Measurements from ENCODE around the gene B4GALNT2.
"Not testable (repeated sequence)": the region's sequence is repeated elsewhere in the genome, so short reads cannot be mapped to it uniquely, and the experiment has no call there.

The B4GALNT2 gene, protein sequence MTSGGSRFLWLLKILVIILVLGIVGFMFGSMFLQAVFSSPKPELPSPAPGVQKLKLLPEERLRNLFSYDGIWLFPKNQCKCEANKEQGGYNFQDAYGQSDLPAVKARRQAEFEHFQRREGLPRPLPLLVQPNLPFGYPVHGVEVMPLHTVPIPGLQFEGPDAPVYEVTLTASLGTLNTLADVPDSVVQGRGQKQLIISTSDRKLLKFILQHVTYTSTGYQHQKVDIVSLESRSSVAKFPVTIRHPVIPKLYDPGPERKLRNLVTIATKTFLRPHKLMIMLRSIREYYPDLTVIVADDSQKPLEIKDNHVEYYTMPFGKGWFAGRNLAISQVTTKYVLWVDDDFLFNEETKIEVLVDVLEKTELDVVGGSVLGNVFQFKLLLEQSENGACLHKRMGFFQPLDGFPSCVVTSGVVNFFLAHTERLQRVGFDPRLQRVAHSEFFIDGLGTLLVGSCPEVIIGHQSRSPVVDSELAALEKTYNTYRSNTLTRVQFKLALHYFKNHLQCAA

DNA sequence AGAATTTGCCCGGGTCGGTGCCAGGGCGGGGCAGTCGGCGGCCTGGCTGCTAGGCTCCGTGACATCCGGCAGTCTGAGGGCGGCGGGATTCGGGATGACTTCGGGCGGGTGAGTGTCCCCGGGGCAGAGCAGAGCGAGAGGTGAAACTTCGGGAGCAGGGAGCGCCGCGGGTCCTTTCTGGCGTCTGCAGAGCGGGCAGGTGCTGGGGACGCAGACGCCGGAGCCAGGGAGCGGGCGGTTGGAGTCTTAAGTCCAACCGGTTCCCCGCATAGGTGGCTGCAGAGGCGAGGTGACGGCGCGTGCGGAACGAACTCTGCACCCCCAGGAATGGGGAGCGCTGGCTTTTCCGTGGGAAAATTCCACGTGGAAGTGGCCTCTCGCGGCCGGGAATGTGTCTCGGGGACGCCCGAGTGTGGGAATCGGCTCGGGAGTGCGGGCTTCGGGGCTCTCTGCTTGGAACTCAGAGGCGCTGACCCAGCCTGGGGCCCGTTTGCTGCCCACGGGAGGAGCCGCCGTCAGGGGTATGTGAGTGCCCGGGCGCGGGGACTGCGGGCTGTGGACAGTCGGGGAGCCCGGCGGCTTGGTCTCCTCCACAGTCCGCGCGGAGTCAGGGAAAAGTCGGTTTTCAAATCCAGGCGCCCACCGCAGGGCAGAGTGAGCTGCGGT lies at the start of gene B4GALNT2:
B4GALNT2 (plus strand) TSS at position 71 of the 666 bp plus-strand sequence; CDS start at position 95, 24 bp downstream.
- no peak for DNase-seq (ENCODE audit: low read depth in 2 of 2)

DNA sequence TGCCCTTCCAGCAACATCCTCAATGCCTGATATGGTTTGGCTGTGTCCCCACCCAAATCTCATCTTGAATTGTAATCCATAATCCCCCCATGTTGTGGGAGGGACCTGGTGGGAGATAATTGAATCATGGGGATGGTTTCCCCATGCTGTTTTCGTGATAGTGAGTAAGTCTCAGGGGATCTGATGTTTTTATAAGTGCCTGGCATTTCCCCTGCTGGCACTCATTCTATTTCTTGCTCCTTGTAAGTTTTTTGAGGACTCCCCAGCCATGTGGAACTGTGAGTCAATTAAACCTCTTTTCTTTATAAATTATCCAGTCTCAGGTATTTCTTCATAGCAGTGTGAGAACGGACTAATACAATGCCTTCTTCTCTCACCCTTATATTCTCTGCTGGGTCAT lies 47.5 kb upstream of the B4GALNT2 start:
- DNase-seq (ENCODE audit: low read depth in 2 of 2), result not testable (repeated sequence)

DNA sequence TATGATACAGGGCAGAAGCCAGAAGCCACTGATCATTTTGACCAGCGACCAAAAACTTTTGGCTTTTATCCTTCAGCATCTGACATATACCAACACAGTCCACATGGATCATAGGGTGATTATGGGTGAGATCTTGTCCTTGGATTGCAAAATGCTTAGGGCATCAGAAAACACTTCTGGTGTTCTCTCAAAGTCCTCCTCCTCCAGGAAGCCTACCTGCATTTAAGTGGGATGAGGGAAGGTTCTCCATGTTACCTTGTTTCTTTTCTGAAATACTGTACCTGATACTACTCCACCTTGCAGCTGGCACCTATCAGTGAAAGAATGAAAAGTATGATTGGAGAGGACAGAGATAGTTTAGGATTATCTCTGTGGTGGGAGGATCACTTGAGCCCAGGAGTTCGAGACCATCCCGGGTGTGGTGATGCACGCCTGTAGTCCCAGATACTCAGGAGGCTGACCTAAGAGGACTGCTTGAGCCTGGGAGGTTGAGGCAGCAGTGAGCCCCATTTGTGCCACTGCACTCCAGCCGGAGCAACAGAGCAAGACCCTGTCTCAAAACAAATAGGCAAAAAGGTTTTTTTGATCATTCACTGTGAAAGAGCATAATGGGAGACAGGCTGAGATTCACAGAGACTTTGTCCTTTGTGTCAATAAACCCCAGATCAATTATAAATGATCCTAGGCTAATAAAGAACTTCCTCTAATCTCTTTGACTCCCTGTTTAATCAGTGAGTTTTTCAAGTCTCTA lies 46.8 kb upstream of the B4GALNT2 start:
- DNase-seq (ENCODE audit: low read depth in 2 of 2), result no peak

DNA sequence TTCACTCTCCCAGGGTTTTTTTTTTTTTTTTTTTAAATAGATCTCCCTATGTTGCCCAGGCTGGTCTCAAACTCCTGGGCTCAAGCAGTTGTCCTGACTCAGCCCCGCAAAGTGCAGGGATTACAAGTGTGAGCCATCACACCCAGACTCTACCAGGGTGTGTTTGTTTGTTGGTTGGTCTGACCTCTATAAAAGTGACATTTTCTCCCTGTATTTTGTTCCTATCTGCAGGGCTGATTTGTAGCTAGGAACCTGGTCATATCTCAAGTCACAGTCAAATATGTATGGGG lies 46.3 kb upstream of the B4GALNT2 start:
- no peak for DNase-seq (ENCODE audit: low read depth in 2 of 2)

DNA sequence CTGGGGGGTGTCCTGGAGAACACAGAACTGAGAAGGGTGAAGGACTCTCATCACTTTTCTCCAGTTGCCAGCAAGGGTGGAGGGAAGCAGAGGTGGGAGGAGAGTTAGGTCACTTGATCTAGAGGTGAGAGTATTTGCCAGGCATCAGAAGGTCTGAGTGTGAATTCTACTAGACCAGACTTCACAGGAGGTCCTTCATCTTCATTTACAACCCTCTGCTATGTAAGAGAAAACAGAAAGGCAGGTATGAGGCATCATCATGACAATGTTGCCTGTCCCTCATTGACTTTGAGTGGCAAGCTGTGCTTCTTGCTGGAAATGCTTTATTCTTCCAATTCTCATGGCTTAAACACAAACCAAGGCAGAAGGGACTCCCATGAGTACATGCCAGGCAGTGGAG lies 45.9 kb upstream of the B4GALNT2 start:
- DNase-seq (ENCODE audit: low read depth in 2 of 2), result no peak

DNA sequence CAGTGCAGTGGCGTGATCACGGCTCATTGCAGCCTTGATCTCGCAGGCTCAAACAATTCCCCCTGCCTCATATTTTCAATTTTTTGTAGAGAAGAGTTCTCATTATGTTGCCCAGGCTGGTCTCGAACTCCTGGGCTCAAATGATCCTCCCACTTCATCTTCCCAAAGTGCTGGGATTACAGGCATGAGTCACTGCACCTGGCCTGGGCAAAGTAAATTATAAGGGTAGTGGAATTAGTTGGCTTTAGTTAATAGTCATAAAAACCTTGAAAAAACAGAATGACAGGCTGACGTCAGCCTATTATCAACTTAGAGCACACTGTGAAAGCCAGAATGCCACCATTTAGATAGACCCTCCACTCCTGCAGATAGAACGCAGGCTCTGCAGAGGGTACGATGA lies 43.5 kb upstream of the B4GALNT2 start:
- no peak for DNase-seq (ENCODE audit: low read depth in 2 of 2)

DNA sequence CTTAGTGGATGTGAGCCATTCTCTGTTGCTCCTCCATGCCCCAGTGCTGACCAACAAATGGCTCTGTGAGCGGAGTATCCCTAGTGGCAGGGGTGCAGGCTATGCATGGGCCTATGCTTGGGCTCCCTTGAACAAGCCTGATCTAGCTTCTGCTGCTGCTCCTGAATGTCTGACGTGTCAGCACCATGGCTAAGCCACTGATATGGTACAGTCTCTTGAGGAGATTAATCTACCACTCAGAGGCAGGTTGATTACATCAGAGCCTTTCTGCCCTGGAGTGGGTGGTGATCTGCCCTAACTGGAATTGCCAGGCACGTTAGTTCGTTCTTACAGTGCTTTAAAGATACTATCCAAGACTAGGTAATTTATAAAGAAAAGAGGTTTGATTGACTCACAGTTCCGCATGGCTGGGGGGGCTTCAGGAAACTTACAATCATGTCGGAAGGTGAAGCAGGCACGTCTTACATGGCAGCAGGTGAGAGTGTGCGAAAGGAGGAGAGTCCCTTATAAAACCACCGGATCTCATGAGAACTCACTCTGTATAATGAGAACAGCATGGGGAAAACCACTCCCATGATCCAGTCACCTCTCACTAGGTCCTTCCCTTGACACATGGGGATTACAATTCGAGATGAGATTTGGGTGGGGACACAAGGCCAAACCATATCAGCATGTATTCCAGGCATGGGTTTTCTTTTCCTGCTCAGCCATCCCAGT lies 41.5 kb upstream of the B4GALNT2 start:
- DNase-seq (ENCODE audit: low read depth in 2 of 2), result no peak

DNA sequence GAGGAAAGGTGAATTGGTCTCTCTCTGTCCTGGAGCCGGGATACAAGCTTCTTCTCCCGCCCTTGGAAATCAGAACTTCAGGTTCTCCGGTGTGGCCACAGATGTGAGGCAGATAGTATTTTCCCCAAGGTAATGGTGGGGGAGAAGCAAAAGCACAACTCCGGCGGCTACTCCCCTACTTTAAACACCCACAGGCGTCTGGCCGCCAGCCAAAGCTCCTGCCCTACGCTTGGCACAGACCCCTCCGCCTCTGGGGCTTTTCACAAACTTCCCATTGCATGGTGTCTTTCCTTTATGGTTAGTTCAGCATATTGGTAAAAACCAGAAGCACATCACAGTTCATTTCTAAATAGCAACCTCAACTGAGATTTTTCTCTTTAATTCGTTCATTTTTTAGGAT lies 39.4 kb upstream of the B4GALNT2 start:
- no peak for DNase-seq (ENCODE audit: low read depth in 2 of 2)

DNA sequence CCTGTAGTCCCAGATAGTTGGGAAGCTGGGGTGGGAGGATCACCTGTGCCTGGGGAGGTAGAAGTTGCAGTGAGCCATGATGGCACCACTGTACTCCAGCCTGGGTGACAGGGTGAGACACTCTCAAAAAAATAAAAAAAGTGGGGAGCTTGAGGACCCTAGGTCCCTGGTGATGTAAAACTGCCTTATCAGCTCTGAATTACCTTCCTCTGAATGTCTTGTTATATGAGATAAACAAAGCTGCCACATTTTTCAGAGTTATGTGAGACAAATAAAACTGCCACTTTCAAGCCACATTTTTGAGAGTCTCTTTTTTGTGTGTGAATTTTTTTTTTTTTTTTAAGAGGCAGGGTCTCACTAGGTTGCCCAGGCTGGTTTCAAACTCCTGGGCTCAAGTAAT lies 32.0 kb upstream of the B4GALNT2 start:
- no peak for DNase-seq (ENCODE audit: low read depth in 2 of 2)

DNA sequence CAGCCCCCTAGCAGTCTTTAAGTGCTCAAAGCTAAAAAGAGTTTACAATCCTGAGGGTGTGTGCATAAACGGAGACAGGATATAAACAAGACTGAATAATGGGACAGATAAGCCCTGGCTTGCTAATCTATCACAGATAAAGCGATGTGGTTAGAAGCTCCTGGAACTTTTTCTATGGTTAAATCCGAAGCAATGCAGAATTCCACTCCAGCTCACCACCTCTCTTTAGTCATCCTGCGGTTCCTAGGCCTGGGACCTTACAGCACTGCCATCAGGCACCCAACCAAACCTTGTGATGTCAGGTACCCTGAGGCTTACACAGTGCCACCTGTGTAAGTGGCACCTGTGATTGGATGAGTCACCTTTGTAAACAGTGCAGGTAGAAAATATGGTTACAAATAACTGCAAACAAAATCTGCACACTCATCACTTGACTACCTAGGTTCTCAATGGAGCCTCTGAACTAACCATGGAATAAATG lies 31.5 kb upstream of the B4GALNT2 start:
- no peak for DNase-seq (ENCODE audit: low read depth in 2 of 2)

DNA sequence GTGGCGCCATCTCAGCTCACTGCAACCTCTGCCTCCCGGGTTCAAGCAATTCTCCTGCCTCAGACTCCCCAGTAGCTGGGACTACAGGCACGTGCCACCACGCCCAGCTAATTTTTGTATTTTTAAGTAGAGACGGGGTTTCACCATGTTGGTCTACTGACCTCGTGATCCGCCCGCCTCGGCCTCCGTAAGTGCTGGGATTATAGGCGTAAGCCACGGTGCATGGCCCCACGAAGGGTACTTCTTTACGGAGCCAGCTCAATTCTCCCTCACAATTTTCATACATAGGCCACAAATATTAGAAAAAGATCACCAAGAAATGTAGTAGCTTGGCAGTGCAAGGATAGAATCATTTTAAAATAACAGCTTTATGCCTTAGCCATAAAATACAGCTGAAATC lies 29.2 kb upstream of the B4GALNT2 start:
- not testable (repeated sequence) for DNase-seq (ENCODE audit: low read depth in 2 of 2)

DNA sequence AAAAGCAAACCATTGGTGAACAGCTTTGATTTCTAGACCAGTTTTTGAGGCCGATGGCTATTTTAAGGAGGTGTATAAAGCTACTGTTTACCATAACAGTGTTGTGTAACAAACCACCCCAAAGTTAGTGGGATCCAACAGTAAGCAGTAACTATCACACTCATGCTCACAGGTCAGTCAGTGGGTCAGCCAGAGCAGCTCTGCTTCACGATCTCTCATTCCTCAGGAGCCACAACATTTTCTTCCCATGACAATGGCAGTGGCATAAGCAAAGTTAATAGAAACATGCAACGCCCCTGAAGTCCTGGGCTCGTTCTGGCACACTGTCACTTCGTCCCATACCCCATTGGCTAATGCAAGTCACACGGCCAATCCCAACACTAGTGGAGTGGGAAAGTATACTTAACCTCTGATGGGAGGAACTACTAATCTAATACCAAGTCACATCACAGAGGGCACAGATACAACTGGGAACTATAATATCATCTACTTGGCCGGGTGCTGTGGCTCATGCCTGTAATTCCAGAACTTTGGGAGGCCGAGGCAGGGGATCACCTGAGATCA lies 28.0 kb upstream of the B4GALNT2 start:
- DNase-seq (ENCODE audit: low read depth in 2 of 2), result no peak

DNA sequence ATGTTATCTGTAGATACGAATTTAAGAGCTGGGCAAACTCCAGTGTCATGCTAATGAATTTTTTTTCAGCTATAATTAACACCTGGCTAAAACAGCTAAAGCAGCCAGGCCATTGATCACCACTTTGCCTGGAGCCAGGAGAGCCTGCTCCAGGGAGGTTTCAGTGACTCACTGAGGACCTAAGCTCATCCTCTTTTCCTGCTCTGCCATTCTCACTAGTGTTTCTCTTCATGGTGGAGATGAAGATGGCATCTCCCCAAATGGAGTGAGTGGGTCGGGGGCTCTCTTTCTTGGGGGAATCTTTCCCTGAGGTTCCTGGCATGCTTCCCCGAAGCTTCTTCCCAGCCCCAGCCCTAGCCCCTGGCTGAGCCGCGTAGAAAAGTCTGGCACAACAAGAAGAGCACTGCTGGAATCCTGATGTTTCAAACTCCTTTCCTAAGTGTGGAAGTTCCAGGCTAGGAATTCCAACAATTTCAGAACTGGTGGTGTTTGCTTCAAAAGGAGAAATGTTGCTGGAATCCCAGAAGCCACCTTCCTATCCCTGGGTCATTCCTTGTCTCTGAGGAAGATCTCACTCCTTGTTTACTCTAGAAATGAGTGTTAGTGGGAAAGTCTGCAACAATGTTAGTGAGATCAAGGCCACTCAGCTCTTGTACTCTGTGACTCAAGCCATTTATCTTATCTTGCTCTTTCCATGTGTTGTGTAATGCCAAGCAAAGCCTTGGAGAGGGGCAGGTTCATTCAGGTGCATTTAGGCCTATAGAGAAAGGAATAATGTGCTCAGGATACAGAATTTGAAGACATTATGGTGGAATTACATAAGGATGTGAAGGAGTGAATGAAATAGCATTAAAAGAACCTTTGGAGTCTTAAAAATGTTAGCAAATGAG lies 26.0 kb upstream of the B4GALNT2 start:
- no peak for DNase-seq (ENCODE audit: low read depth in 2 of 2)

DNA sequence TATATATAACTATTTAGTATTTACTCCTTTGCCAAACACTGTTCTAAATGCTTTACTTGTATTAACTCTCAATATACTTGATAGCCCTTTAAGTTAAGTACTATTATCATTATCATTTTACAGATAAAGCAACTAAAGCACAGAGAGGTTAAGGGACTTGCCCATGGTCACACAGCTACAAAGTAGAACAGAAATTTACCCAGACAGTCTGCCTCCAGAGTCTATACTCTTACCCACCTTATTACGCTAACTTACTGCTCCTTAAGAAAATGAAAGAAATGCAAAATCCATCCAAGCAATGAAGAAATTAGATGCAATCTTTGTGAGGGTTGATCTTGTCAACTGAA lies 25.4 kb upstream of the B4GALNT2 start:
- no peak for DNase-seq (ENCODE audit: low read depth in 2 of 2)

DNA sequence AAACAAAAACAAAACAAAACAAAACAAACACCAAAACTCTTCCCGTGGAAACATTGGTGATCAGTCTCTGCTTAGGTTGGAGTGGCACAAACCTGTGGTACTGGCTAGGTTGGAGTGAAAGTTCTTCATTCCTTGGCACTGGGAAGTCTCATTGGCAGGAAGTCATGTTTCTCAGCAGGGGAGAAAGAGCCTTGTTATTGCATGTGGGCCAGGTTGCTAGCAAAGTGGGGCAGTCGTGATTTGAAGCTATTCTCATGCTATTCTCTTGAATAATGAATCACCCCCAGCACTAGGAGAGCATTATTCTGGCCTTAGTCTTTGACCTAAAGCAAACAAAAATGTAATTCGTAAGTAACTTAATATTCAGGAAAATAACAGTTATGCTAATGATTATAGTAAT lies 24.3 kb upstream of the B4GALNT2 start:
- DNase-seq (ENCODE audit: low read depth in 2 of 2), result no peak

DNA sequence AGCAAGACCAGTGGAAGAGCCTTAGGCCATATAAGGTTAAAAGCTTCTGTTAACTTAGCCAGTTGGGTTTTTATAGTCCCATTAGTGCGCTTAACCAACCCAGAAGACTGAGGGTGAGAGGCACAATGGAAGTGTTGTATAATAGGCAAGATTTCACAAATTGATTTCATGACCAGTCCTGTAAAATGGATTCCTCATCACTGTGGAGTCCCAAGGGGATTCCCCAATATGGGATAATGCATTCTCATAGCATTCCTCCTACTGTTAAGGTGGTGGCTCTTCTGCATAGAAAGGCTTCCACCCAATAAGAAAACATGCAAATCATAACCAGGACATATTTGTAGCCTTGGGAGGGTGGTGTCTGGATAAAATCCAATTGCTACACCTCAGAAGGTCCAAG lies 22.1 kb upstream of the B4GALNT2 start:
- no peak for DNase-seq (ENCODE audit: low read depth in 2 of 2)

DNA sequence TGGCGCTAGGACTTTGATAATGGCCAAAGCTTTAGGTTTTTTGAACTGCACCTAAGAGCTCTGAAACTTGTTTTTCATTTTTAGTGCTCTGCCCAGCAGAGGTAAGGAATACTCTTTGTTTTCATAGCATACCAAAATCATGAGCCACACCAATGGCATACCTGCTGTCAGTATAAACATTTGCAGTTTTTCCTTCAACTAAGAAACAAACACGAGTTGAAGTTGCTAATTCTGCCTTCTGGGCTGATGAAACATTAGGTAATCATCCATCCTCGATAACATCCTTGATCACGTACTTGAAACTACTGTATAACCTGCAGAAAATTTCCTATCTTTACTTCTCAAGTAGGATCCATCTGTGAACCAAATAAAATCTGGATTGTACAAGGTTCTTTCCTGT lies 20.6 kb upstream of the B4GALNT2 start:
- no peak for DNase-seq (ENCODE audit: low read depth in 2 of 2)

DNA sequence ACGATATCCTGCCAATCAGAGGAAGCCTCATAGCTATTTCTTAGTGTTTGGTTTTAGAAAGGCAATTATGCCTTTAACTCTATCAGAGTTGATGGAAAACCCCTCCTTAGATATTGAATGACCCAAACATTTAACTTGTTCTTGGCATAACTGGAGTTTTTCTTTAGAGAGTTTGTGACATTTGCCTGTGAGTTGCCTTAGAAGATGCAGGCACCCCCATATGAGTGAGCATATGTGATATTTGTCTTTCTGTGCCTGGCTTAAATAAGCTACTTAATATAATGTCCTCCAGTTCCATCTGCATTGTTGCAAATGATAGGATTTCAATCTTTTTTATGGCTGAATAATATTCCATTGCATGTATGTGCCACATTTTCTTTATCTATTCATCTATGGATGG lies 19.6 kb upstream of the B4GALNT2 start:
- DNase-seq (ENCODE audit: low read depth in 2 of 2), result no peak

DNA sequence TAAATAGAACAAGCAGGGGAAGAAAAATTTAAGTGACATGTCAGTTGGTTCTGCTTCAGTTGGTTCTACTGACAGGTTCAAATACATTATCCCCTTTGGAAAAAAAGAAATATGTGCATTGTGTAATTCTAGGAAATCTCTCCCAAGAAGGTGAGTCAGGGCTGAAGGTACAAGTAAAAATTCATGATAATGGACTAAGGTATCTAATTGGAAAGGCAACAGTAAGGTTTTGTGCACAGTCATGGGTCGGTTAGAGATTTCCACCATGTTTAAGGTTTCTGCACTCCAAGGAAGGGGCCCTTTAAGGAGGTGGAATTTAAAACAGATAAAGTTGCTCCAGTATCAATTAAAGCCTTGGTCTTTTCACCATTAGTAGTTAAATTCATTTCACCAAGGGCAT lies 17.9 kb upstream of the B4GALNT2 start:
- no peak for DNase-seq (ENCODE audit: low read depth in 2 of 2)

DNA sequence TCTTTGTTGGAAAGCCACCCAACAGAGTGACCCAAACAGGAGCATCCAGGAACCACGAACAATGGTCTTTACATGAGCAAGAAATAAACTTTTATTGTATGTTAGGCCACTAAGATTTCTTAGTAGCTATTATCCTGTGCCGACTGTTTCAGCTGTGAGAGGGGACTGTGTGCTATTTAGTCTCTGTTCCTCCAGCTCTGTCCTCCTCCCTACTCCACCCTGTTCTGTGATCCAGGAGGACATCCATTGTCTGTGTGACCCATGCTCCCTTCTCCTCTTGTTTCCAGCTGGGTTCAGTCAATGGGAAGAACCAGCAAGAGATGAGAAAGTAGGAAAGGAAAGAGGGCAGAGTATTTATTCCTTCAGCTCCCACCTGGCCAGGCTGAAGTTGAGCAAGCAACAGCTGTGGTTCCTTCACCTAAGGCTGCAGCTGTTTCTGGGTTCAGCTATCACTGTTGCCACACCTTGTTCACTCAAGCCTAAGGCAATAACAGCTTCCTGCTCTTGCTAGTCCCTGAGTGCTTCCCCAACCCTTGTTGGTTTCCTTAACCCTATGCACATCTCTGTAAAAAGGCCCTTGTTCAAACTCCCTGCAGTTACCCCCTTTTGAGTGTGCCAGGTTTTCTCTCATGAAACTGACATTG lies 14.9 kb upstream of the B4GALNT2 start:
- no peak for DNase-seq (ENCODE audit: low read depth in 2 of 2)

Data from stimulated activated CD8-positive, alpha-beta memory T cell treated with anti-CD3 and anti-CD28 coated beads, Interleukin-7, amount 100 ng/mL, for 4 hours (primary cell).